B cell (primary cell): ENCODE data around the gene PPP6R3. TPM values are rescaled to one million over a fixed set of nuclear protein-coding genes. Genes with fewer than 3 reads are reported as not detected.

ENCODE experiments used
- ATAC-seq: fragments of 200-7000 bp; cut with Tn5 transposase; one replicate; pipeline ENCODE4 v1.10.0; 2021; ENCODE audit warnings: low read depth, mild to moderate bottlenecking, moderate number of reproducible peaks, moderate library complexity
- CTCF ChIA-PET: fragments of 350-600 bp; sonication (Branson Sonifier 250); formaldehyde crosslinking; loops from one replicate; lab custom pipeline; 2021; ENCODE audit warnings: antibody characterized with exemption, inconsistent platforms; lab: Charles Lee
- POLR2A ChIA-PET: fragments of 350-600 bp; sonication (Branson Sonifier 250); formaldehyde crosslinking; loops from one replicate; lab custom pipeline; 2021; ENCODE audit warnings: antibody characterized with exemption; lab: Charles Lee
- DNase-seq: peaks from one replicate; pipeline ENCODE4 v3.0.0; 2013
- H2AFZ ChIP-seq: 2 replicates; pipeline ENCODE4 v1.6.1; 2012; ENCODE audit warnings: mild to moderate bottlenecking, low read depth, low read length; ENCODE audit not compliant: insufficient read depth, poor library complexity, severe bottlenecking
- H3K27ac ChIP-seq, 2 donors: 1 replicate in 1 of 2; 2 replicates in 1 of 2; pipeline ENCODE4 v1.5.1; 2012 to 2013; ENCODE audit warnings: low read length in 2 of 2, mild to moderate bottlenecking in 2 of 2, moderate library complexity in 1 of 2
- H3K27me3 ChIP-seq, 4 experiments: fragments of 200-600 bp in 1 of 4; sonication (generic) in 1 of 4; replicated peaks in 1 of 4; 1 replicate in 2 of 4; 2 replicates in 2 of 4; pipeline versions ENCODE4 v1.6.1 to v1.7.0; 2013 to 2016; ENCODE audit warnings: low read length in 3 of 4, mild to moderate bottlenecking in 2 of 4, mixed read lengths in 1 of 4, moderate library complexity in 1 of 4; ENCODE audit not compliant: insufficient read depth in 4 of 4, control insufficient read depth in 3 of 4; ENCODE audit errors: control extremely low read depth in 1 of 4
- H3K36me3 ChIP-seq, 2 experiments: replicated peaks in 1 of 2; 1 replicate in 1 of 2; 2 replicates in 1 of 2; pipeline versions ENCODE4 v1.6.1 to v1.7.1; 2013; ENCODE audit warnings: low read length in 1 of 2; ENCODE audit not compliant: insufficient read depth in 2 of 2, control insufficient read depth in 1 of 2; ENCODE audit errors: control extremely low read depth in 1 of 2, extremely low read depth in 1 of 2
- H3K4me1 ChIP-seq, 2 donors: fragments of 200-600 bp in 1 of 2; sonication (generic) in 1 of 2; 1 replicate in 1 of 2; 2 replicates in 1 of 2; pipeline versions ENCODE4 v1.5.1 to v1.6.1; 2013 to 2017; ENCODE audit warnings: low read length in 2 of 2; ENCODE audit not compliant: control insufficient read depth in 2 of 2, insufficient read depth in 2 of 2
- H3K4me2 ChIP-seq: replicated peaks from 2 replicates; pipeline ENCODE3; 2012; ENCODE audit warnings: mild to moderate bottlenecking, low read depth, low read length; ENCODE audit not compliant: poor library complexity, severe bottlenecking
- H3K4me3 ChIP-seq, 5 experiments: fragments of 200-600 bp in 1 of 5; sonication (generic) in 1 of 5; 1 replicate in 3 of 5; 2 replicates in 2 of 5; pipeline versions ENCODE4 v1.5.1 to v1.7.0; 2011 to 2016; ENCODE audit warnings: low read length in 4 of 5, mild to moderate bottlenecking in 4 of 5, low read depth in 2 of 5, control low read depth in 1 of 5, moderate library complexity in 1 of 5; ENCODE audit not compliant: insufficient read depth in 1 of 5; ENCODE audit errors: control extremely low read depth in 1 of 5, extremely low read depth in 1 of 5
- H3K79me2 ChIP-seq: fragments of 200-600 bp; sonication (generic); one replicate; pipeline ENCODE4 v1.6.0; 2016; ENCODE audit warnings: low read length; ENCODE audit not compliant: control insufficient read depth, insufficient read depth
- H3K9ac ChIP-seq: fragments of 200-600 bp; sonication (generic); 2 replicates; pipeline ENCODE4 v1.6.1; 2017; ENCODE audit warnings: mild to moderate bottlenecking, low read length, moderate library complexity
- H3K9me3 ChIP-seq, 3 donors: one replicate each; pipeline versions ENCODE4 v1.6.1 to v1.7.1; 2013; ENCODE audit warnings: low read length in 2 of 3; ENCODE audit not compliant: control insufficient read depth in 2 of 3, insufficient read depth in 1 of 3; ENCODE audit errors: control extremely low read depth in 1 of 3
- H4K20me1 ChIP-seq: 2 replicates; pipeline ENCODE4 v1.6.0; 2012; ENCODE audit warnings: mild to moderate bottlenecking, low read length; ENCODE audit not compliant: insufficient read depth, control insufficient read depth, poor library complexity, severe bottlenecking
- H3K27ac Mint-ChIP-seq: one replicate; pipeline ENCODE4 v1.8.0; 2021; ENCODE audit warnings: mixed read lengths
- H3K27me3 Mint-ChIP-seq: one replicate; pipeline ENCODE4 v1.8.0; 2021; ENCODE audit warnings: mixed read lengths
- H3K4me1 Mint-ChIP-seq: one replicate; pipeline ENCODE4 v1.8.0; 2021; ENCODE audit warnings: mixed read lengths
- H3K4me3 Mint-ChIP-seq: one replicate; pipeline ENCODE4 v1.8.0; 2021; ENCODE audit warnings: mixed read lengths
- H3K9me3 Mint-ChIP-seq: one replicate; pipeline ENCODE4 v1.8.0; 2022; ENCODE audit warnings: mixed read lengths; ENCODE audit not compliant: insufficient read depth
- CTCF ChIP-seq: fragments of 200-600 bp; IDR thresholded peaks from one replicate; pipeline ENCODE4 v1.8.0; 2022; ENCODE audit warnings: antibody characterized with exemption, mild to moderate bottlenecking
- EZH2 ChIP-seq: IDR thresholded peaks from 2 replicates; pipeline ENCODE4 v1.6.1; 2012; ENCODE audit warnings: borderline replicate concordance, low read depth, mild to moderate bottlenecking, moderate library complexity, low read length; ENCODE audit not compliant: insufficient read depth, poor library complexity, severe bottlenecking
- WGBS: methylation state at CpG from one replicate; pipeline ENCODE4 v1.1.5; 2013; ENCODE audit warnings: missing lambda C conversion rate; ENCODE audit not compliant: insufficient coverage; 5-methylcytosine and 5-hydroxymethylcytosine counted together
- intact Hi-C: fragments of 100-400 bp; cut with micrococcal nuclease; formaldehyde crosslinking; loops from one replicate; pipeline ENCODE4 v1.10.0; 2022
- polyA plus RNA-seq: library from polyadenylated mRNA; depleted of rRNA; stranded (reverse); fragments of >200 nt; gene quantifications from 2 replicates; pipeline ENCODE4 v1.2.3, GENCODE V29; 2012
- total RNA-seq, 2 donors: library from RNA; stranded (reverse); fragments of 120-200 nt in 1 of 2; gene quantifications; 1 replicate in 1 of 2; 2 replicates in 1 of 2; pipeline versions ENCODE4 v1.2.3 to v1.2.4, GENCODE V29; 2013 to 2022

Gene PPP6R3
- total and polyA plus RNA-seq, 2 donors (not counting 1 experiment from before 2014, with no cell fraction given) = 48.5 to 159 TPM

- Histone ChIP-seq H2AFZ (no peak overlapping the region), H3K4me3 (no peak overlapping the region), H3K9me3 (no peaks in the 10 kb centered on the region), H3K36me3 (no peaks in the 10 kb centered on the region), H4K20me1 (no peaks in the 10 kb centered on the region), H3K79me2 (no peaks in the 10 kb centered on the region), H3K4me2 (no peak overlapping the region), H3K4me1 (peaks cover 0 to 7% of the 10 kb centered on the region in 2 donors), H3K27ac (no peak overlapping the region), H3K27me3 (no peaks in the 10 kb centered on the region), H3K9ac (no peak overlapping the region)
- intact Hi-C loops = no loop called here
- ATAC-seq (no peak), DNase-seq (no peak)
- TF ChIP-seq CTCF (no peak), EZH2 (no peak)
- WGBS = 97% methylated on average over 4 of the region's 8 CpGs
- POLR2A ChIA-PET = no interaction called here
- Mint-ChIP-seq H3K4me1 (peaks cover 4% of the 10 kb centered on the region), H3K27ac (no peak overlapping the region), H3K9me3 (no peaks in the 10 kb centered on the region), H3K4me3 (no peak overlapping the region), H3K27me3 (no peaks in the 10 kb centered on the region)
- CTCF ChIA-PET = no interaction called here
These were observed 9.8 kb upstream of the PPP6R3 start for GRCh38 chr11:68450711-68451110.

- DNase-seq (no peak), ATAC-seq (no peak)
- no peaks in the 10 kb centered on the region for H3K9me3 ChIP-seq
- no peak overlapping the region for H3K27ac Mint-ChIP-seq
- no peaks in the 10 kb centered on the region for H3K79me2 ChIP-seq
- H3K9ac ChIP-seq = no peak overlapping the region
- intact Hi-C loops = no loop called here
- H3K4me3 ChIP-seq = no peak overlapping the region
- ChIA-PET POLR2A (no interaction called here), CTCF (no interaction called here)
- TF ChIP-seq EZH2 (no peak), CTCF (no peak)
- H3K4me2 ChIP-seq = no peak overlapping the region
- H3K4me3 Mint-ChIP-seq = no peak overlapping the region
- H3K4me1 Mint-ChIP-seq = peaks cover 5% of the 10 kb centered on the region
- H3K9me3 Mint-ChIP-seq = no peaks in the 10 kb centered on the region
- no peaks in the 10 kb centered on the region for H3K27me3 ChIP-seq
- no peaks in the 10 kb centered on the region for H3K27me3 Mint-ChIP-seq
- no peak overlapping the region for H2AFZ ChIP-seq
- no peaks in the 10 kb centered on the region for H3K36me3 ChIP-seq
- peaks cover 0 to 5% of the 10 kb centered on the region in 2 donors for H3K4me1 ChIP-seq
- WGBS = 76% methylated on average over 6 of the region's 8 CpGs
- no peak overlapping the region for H3K27ac ChIP-seq
- no peaks in the 10 kb centered on the region for H4K20me1 ChIP-seq
These were observed 5.8 kb upstream of the PPP6R3 start for GRCh38 chr11:68454767-68455166.
